ENCODE measurements around the gene S1PR4. TPM values are rescaled to one million over a fixed set of nuclear protein-coding genes. Genes with fewer than 3 reads are reported as not detected.
A peak's percentile ranks its signal among the peaks of the same experiment; 100 is the strongest.

The S1PR4 gene
- total RNA-seq, 1 donor from 2014 or later: not detected

DNA sequence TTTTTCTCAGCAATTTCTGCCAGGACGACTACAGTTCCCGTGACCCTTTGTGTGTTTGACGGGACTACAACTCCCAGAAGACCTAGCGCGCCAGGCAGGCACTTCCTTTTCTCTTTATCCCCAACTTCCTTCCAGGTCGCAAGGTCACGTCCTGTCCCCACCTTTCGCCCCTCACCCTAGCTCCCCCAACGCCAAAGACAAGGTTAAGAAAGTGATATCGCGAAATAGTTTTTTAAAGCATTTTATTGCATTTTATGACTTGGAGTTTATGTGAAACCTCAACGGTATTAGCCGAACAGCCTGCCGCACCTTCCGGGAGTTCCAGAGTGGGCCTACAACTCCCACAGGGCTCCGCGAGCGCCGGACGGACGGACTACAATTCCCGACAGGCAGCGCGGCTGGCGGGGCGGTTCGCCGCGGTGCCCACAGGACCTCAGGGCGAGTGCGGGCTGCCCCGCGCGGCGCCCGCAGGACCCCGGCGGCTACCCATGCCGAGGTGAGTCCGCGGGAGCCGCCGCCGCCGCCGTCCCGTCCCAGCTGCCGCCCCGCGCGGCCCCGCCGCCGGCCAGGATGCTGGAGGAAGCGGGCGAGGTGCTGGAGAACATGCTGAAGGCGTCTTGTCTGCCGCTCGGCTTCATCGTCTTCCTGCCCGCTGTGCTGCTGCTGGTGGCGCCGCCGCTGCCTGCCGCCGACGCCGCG lies 7.0 kb downstream of the S1PR4 start, which contains the start of gene NCLN:
Gene NCLN (plus strand): TSS at position 470 of the 699 bp plus-strand sequence. CDS start 101 bp downstream, at position 571.
- peak; percentile 94 for DNase-seq (ENCODE audit: low read depth, low spot score)
- peaks cover 15% of the 10 kb centered on the region for H3K4me1 Mint-ChIP-seq
- no peaks in the 10 kb centered on the region for H3K36me3 Mint-ChIP-seq (ENCODE audit: low read depth)
- TF ChIP-seq, protein P1, sequence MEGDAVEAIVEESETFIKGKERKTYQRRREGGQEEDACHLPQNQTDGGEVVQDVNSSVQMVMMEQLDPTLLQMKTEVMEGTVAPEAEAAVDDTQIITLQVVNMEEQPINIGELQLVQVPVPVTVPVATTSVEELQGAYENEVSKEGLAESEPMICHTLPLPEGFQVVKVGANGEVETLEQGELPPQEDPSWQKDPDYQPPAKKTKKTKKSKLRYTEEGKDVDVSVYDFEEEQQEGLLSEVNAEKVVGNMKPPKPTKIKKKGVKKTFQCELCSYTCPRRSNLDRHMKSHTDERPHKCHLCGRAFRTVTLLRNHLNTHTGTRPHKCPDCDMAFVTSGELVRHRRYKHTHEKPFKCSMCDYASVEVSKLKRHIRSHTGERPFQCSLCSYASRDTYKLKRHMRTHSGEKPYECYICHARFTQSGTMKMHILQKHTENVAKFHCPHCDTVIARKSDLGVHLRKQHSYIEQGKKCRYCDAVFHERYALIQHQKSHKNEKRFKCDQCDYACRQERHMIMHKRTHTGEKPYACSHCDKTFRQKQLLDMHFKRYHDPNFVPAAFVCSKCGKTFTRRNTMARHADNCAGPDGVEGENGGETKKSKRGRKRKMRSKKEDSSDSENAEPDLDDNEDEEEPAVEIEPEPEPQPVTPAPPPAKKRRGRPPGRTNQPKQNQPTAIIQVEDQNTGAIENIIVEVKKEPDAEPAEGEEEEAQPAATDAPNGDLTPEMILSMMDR (conservative IDR thresholded peaks at IDR 0.05): no peak
- no peaks in the 10 kb centered on the region for H3K27me3 Mint-ChIP-seq (ENCODE audit: low read depth)
- H3K4me3 Mint-ChIP-seq: peak within 1 kb of the TSS; percentile 100
- peak within 1 kb of the TSS; percentile 99 for H3K27ac Mint-ChIP-seq (ENCODE audit: unreplicated experiment)
- H3K9me3 Mint-ChIP-seq: no peaks in the 10 kb centered on the region

DNA sequence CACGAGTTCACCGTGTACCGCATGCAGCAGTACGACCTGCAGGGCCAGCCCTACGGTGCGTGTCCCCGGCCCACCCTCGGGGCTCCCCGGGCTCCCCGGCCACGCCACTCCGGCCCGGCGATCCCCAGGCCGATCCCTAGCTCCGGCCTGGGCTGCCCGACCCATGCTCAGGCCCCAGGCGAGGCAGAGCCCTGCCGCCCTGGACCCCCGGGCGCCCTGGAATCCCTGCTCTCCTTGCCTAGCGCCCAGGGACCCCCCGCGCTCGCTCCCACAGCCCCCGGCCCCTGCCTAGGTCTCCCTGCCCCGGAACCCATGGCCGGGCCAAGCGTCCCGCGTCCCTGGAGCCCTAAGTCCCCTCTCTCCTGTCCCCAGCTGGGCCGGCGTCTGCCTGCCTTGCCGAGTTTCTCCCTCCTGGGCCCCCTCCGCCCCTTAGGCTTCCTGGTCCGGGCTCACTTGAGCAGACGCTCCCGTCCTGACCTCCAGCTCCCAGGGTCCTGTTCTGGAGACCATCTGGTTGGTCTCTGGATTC lies 7.7 kb downstream of the S1PR4 start:
- Mint-ChIP-seq H3K27ac (ENCODE audit: unreplicated experiment) (no peak overlapping the region), H3K4me3 (peak overlapping the region; percentile 88), H3K36me3 (ENCODE audit: low read depth) (no peaks in the 10 kb centered on the region), H3K9me3 (no peaks in the 10 kb centered on the region), H3K4me1 (peaks cover 15% of the 10 kb centered on the region), H3K27me3 (ENCODE audit: low read depth) (no peaks in the 10 kb centered on the region)
- no peak for DNase-seq (ENCODE audit: low read depth, low spot score)
- TF ChIP-seq, protein P1 (conservative IDR thresholded peaks at IDR 0.05): no peak

DNA sequence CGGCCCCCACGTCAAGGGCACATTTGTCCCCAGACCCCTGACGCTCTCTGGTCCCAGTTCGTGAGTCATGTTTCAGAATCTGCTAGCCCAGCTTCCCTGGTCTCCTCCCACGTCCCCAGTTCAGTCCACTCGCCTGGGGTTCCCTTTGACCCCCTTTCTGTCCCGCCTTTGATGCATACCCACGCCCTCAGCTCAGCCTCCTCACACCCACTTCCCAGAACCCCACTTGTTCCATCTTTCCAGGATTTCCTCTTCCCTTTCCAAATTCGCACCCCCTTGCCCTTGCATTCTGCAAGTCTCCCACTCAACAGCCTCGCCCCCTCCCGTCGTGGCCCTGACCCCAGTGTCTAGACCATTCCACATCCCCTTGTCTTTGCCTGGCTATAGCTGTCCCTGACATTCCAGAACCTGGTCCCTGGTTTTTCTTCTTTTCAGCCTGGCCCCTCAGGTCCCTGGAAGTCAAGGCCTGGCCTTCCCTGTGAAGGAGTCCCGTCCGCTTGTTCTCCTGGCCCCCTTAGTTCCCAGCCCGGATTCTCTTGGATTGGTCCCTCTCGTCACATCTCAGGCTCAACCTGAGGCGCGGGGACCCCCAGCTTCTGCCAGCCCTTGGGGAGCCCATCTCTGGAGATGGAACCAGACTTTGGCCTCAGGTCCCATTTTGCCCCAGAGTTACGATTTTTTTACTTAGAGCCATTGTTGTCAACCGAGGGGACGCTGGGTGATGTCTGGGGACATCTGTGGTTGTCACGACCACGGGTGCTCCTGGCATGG lies 8.5 kb downstream of the S1PR4 start:
- DNase-seq (ENCODE audit: low read depth, low spot score): no peak
- Mint-ChIP-seq H3K27me3 (ENCODE audit: low read depth) (no peaks in the 10 kb centered on the region), H3K36me3 (ENCODE audit: low read depth) (no peaks in the 10 kb centered on the region), H3K4me3 (peak overlapping the region; percentile 88), H3K27ac (ENCODE audit: unreplicated experiment) (no peak overlapping the region), H3K4me1 (peaks cover 15% of the 10 kb centered on the region), H3K9me3 (no peaks in the 10 kb centered on the region)
- TF ChIP-seq, protein P1 (conservative IDR thresholded peaks at IDR 0.05): no peak

DNA sequence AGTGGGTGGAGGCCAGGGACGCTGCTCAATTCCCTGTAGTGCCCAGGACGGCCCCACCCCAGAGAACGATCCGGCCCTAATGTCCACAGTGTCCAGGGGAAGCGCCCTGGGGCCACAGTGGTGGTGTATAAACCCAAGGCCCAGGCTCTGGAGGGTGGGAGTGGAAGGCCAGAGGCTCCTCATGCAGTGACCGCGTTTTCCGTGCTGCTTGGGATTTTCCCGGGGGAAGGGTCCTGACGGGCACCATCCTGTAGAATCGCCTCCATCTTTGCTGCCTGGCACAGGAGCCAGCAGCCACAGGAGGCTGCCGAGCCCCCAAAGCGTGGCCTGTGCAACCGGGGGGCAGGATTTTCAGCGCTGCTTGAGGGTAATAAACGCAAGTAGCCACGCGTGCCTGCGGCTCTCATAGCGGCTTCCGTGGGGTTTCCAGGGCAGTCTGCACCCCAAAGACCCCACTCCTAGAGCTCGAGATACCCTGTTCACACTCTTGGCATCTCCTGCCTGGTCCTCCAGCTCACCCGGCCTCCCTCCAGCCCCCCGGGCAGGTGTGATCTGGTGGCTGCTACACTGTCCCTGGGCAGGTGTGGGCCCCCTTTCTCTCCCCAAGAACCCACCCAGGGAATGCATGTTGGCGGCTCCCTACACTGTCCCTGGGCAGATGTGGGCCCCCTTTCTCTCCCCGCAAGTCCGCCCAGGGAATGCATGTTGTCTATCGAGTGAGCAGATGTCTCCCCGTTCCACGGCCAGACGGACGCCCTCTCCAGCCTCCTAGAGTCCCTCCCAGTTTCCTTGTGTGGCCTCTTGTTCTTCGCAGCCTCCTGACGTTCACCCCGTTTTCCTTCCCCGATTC lies 9.3 kb downstream of the S1PR4 start:
- TF ChIP-seq, protein P1 (conservative IDR thresholded peaks at IDR 0.05): no peak
- no peak for DNase-seq (ENCODE audit: low read depth, low spot score)
- no peaks in the 10 kb centered on the region for H3K9me3 Mint-ChIP-seq
- H3K27me3 Mint-ChIP-seq (ENCODE audit: low read depth): no peaks in the 10 kb centered on the region
- peak overlapping the region; percentile 88 for H3K4me3 Mint-ChIP-seq
- peaks cover 15% of the 10 kb centered on the region for H3K4me1 Mint-ChIP-seq
- H3K36me3 Mint-ChIP-seq (ENCODE audit: low read depth): no peaks in the 10 kb centered on the region
- H3K27ac Mint-ChIP-seq (ENCODE audit: unreplicated experiment): no peak overlapping the region

Measured in neural crest cell (in vitro differentiated cells).